Measurements from ENCODE around the gene LIN37. TPM values are rescaled to one million over a fixed set of nuclear protein-coding genes. Genes with fewer than 3 reads are reported as not detected.

The LIN37 gene
- total RNA-seq, 4 donors from 2014 or later, result 5.7 to 13.4 (median 9.5) TPM

DNA sequence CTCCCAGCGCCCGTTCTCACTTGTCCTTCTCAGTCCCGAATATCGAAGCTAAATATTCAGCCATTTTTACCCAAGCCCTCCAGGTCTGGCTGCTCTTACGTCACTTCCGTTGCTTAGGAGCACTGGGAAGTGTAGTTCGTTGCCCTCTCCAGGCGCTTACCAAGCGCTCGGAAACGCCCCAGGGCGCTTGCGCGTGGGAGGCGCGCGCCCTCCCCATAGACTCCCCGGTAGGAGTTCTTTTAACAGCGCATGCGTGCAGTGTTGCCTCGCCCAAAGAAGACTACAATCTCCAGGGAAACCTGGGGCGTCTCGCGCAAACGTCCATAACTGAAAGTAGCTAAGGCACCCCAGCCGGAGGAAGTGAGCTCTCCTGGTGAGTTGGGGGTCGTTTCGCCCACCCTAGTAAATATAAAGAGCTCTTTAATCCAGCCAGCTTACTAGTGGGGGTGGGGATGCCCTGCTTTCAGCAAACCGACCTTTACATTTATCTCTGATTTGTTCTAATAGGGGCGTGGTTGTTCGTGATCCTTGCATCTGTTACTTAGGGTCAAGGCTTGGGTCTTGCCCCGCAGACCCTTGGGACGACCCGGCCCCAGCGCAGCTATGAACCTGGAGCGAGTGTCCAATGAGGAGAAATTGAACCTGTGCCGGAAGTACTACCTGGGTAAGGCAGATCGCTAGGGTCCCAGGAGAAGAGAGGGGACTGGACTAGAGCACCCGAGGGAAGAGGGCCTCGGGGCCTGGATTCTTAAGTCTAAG lies 2.9 kb upstream of the LIN37 start, which contains the start of the genes PSENEN and U2AF1L4:
Gene PSENEN, plus strand, starts transcription at position 324 of the 759 bp plus-strand sequence. Its CDS starts 280 bp downstream, at position 604.
Gene U2AF1L4, minus strand, starts transcription at position 91 of the 759 bp plus-strand sequence. Its CDS starts 27 bp downstream, at position 64.
- peak within 1 kb of the TSS; percentile 90 to 97 (median 92) for H3K4me3 ChIP-seq
- WGBS, 2 donors, result 0 to 1% methylated on average over 11 to 18 of the region's 40 CpGs
- peak within 1 kb of the TSS; percentile 100 for H3K27ac ChIP-seq
- H3K36me3 ChIP-seq, result peaks cover 0 to 19% (median 0%) of the 10 kb centered on the region in 3 donors
- peak; percentile 87 for DNase-seq
- H3K27me3 ChIP-seq, result no peaks in the 10 kb centered on the region
- intact Hi-C loops (cut with DNase I), result no loop called here
- H3K9me3 ChIP-seq, result no peaks in the 10 kb centered on the region
- peaks cover 25 to 82% (median 46%) of the 10 kb centered on the region in 3 donors for H3K4me1 ChIP-seq
- peak in 2 of 4 donors; percentile 39 to 45 for TF ChIP-seq POLR2A (IDR thresholded peaks at IDR 0.05)
- TF ChIP-seq, protein P1, sequence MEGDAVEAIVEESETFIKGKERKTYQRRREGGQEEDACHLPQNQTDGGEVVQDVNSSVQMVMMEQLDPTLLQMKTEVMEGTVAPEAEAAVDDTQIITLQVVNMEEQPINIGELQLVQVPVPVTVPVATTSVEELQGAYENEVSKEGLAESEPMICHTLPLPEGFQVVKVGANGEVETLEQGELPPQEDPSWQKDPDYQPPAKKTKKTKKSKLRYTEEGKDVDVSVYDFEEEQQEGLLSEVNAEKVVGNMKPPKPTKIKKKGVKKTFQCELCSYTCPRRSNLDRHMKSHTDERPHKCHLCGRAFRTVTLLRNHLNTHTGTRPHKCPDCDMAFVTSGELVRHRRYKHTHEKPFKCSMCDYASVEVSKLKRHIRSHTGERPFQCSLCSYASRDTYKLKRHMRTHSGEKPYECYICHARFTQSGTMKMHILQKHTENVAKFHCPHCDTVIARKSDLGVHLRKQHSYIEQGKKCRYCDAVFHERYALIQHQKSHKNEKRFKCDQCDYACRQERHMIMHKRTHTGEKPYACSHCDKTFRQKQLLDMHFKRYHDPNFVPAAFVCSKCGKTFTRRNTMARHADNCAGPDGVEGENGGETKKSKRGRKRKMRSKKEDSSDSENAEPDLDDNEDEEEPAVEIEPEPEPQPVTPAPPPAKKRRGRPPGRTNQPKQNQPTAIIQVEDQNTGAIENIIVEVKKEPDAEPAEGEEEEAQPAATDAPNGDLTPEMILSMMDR (IDR thresholded peaks at IDR 0.05), result no peak

DNA sequence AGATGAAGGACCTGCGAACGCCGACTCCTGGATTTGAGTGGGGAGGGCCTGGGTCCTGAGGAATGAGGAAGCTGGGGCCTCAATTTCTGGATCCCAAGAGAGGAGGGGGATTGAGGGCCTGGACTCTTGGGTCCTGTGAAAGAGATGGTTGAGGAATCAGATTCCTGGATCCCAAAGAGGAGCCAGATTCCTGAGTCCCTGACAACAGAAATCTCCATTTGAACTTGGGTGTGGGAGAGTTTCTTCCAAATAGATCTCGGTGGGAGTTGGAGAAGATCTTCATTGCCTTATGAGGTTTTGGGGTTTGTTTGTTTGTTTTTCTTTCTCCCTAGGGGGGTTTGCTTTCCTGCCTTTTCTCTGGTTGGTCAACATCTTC lies 2.3 kb upstream of the LIN37 start:
- H3K4me1 ChIP-seq, result peaks cover 22 to 77% (median 42%) of the 10 kb centered on the region in 3 donors
- no peaks in the 10 kb centered on the region for H3K9me3 ChIP-seq
- H3K4me3 ChIP-seq, result peak overlapping the region; percentile 90 to 97 (median 92)
- WGBS, 2 donors, result 2 to 6% methylated on average over 4 of the region's 4 CpGs
- TF ChIP-seq, protein P1 (IDR thresholded peaks at IDR 0.05), result no peak
- TF ChIP-seq POLR2A (IDR thresholded peaks at IDR 0.05), result no peak
- peaks cover 0 to 19% (median 0%) of the 10 kb centered on the region in 3 donors for H3K36me3 ChIP-seq
- no peak for DNase-seq
- H3K27me3 ChIP-seq, result no peaks in the 10 kb centered on the region
- H3K27ac ChIP-seq, result peak overlapping the region; percentile 100
- intact Hi-C loops (cut with DNase I), result no loop called here

DNA sequence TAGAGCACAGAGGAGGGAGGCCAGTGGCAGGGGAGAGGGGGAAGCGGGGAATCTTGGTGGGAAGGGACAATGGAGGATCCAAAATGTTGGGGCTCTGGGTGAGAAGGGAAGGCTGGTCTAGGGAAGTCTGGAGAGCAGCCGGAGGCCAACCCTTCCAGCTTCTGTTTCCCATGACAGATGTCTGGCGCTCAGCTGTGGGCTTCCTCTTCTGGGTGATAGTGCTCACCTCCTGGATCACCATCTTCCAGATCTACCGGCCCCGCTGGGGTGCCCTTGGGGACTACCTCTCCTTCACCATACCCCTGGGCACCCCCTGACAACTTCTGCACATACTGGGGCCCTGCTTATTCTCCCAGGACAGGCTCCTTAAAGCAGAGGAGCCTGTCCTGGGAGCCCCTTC lies 1.8 kb upstream of the LIN37 start:
- Histone ChIP-seq H3K4me3 (peak overlapping the region; percentile 90 to 97 (median 92)), H3K27ac (peak overlapping the region in 2 of 4 donors; percentile 100), H3K27me3 (no peaks in the 10 kb centered on the region), H3K36me3 (peaks cover 0 to 22% (median 0%) of the 10 kb centered on the region in 3 donors), H3K9me3 (no peaks in the 10 kb centered on the region), H3K4me1 (peaks cover 20 to 72% (median 39%) of the 10 kb centered on the region in 3 donors)
- TF ChIP-seq, protein P1 (IDR thresholded peaks at IDR 0.05), result no peak
- TF ChIP-seq POLR2A (IDR thresholded peaks at IDR 0.05), result no peak
- 80 to 83% methylated on average over 5 of the region's 5 CpGs for WGBS, 2 donors
- intact Hi-C loops (cut with DNase I), result no loop called here
- DNase-seq, result no peak

DNA sequence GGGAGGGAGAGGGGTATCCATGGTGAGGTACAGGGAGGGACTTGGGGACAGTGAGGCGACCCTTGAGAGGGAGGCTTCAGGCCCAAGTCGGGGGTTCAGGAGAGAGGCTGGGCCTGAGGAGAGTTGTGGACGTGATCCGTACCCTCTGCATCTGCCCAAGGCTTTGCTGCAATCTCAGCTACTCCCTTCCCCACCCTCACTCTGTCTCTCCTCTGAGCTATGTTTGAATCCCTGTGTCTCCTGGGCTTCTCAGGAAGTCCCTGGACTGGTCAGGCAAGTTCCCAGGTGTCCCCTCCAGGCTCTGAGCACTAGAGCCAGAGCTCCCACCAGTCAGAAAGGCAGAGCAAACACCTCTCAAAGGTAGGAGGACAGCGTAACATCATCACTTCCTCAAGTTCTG lies 1.8 kb downstream of the LIN37 start:
- peak overlapping the region in 1 of 4 donors; percentile 17 for H3K27ac ChIP-seq
- TF ChIP-seq, protein P1 (IDR thresholded peaks at IDR 0.05), result no peak
- no peak for TF ChIP-seq POLR2A (IDR thresholded peaks at IDR 0.05)
- H3K4me1 ChIP-seq, result peaks cover 15 to 53% (median 36%) of the 10 kb centered on the region in 3 donors
- no peaks in the 10 kb centered on the region for H3K9me3 ChIP-seq
- no peak for DNase-seq
- peaks cover 8 to 42% (median 21%) of the 10 kb centered on the region in 3 donors for H3K36me3 ChIP-seq
- 88 to 98% methylated on average over 4 to 5 of the region's 5 CpGs for WGBS, 2 donors
- H3K27me3 ChIP-seq, result no peaks in the 10 kb centered on the region
- H3K4me3 ChIP-seq, result no peak overlapping the region
- intact Hi-C loops (cut with DNase I), result no loop called here
